Mesothelial cell of epicardium (in vitro differentiated cells): ENCODE data around the gene SLC39A1. TPM values are rescaled to one million over a fixed set of nuclear protein-coding genes. Genes with fewer than 3 reads are reported as not detected.

Experiments used
- DNase-seq, 2 experiments: peaks; one replicate each; pipeline ENCODE4 v3.0.0; 2021; ENCODE audit warnings: low spot score in 2 of 2; ENCODE audit not compliant: unreplicated experiment in 2 of 2
- H3K27ac Mint-ChIP-seq: 2 replicates; pipeline ENCODE4 v1.8.0; 2021; ENCODE audit warnings: mixed read lengths
- H3K27me3 Mint-ChIP-seq: 2 replicates; pipeline ENCODE4 v1.8.0; 2021; ENCODE audit warnings: low read depth, mixed read lengths
- H3K36me3 Mint-ChIP-seq: 2 replicates; pipeline ENCODE4 v1.8.0; 2021; ENCODE audit warnings: mixed read lengths
- H3K4me1 Mint-ChIP-seq: 2 replicates; pipeline ENCODE4 v1.8.0; 2021; ENCODE audit warnings: mixed read lengths
- H3K4me3 Mint-ChIP-seq: 2 replicates; pipeline ENCODE4 v1.8.0; 2021; ENCODE audit warnings: mild to moderate bottlenecking, moderate library complexity, mixed read lengths
- H3K9me3 Mint-ChIP-seq: 2 replicates; pipeline ENCODE4 v1.8.0; 2021; ENCODE audit warnings: mixed read lengths
- total RNA-seq: library from RNA; stranded (reverse); gene quantifications from 3 replicates; pipeline ENCODE4 v1.2.1, GENCODE V29; 2021
- TF ChIP-seq, protein P1 (sequence below): fragments of 200-600 bp; sonication (generic); IDR thresholded peaks from one replicate; pipeline ENCODE4 v1.5.0; 2021; ENCODE audit warnings: antibody characterized with exemption; ENCODE audit not compliant: unreplicated experiment

Gene SLC39A1
- total RNA-seq, 1 donor from 2014 or later: 73.3 TPM

DNA sequence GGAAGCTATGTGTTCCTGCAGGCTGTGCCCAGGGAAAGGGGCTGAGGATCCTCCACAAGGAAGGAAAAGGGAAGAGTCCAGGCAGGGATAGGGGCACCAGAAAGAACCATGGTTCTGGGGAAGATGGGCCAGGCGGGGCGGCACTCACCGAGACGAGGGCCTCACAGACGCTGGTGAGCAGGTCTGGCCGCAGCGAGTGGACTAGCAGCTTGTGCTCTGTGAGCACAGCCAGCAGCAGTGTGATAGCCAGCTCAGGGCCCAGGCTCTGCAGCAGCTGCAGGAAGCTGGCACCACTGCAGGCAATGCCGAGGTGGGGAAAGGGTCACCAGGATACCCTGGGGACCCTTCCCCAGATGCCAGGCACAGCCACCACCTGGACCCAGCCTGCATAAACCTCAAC lies 22.6 kb downstream of the SLC39A1 start:
- peaks cover 16% of the 10 kb centered on the region for H3K36me3 Mint-ChIP-seq

GRCh38 chr1:153939476-153939875 lies 23.9 kb downstream of the SLC39A1 start:
- H3K27me3 Mint-ChIP-seq: no peaks in the 10 kb centered on the region
- no peak for DNase-seq
- no peaks in the 10 kb centered on the region for H3K9me3 Mint-ChIP-seq
- H3K4me3 Mint-ChIP-seq: no peak overlapping the region
- TF ChIP-seq, protein P1, sequence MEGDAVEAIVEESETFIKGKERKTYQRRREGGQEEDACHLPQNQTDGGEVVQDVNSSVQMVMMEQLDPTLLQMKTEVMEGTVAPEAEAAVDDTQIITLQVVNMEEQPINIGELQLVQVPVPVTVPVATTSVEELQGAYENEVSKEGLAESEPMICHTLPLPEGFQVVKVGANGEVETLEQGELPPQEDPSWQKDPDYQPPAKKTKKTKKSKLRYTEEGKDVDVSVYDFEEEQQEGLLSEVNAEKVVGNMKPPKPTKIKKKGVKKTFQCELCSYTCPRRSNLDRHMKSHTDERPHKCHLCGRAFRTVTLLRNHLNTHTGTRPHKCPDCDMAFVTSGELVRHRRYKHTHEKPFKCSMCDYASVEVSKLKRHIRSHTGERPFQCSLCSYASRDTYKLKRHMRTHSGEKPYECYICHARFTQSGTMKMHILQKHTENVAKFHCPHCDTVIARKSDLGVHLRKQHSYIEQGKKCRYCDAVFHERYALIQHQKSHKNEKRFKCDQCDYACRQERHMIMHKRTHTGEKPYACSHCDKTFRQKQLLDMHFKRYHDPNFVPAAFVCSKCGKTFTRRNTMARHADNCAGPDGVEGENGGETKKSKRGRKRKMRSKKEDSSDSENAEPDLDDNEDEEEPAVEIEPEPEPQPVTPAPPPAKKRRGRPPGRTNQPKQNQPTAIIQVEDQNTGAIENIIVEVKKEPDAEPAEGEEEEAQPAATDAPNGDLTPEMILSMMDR: no peak
- peaks cover 2% of the 10 kb centered on the region for H3K4me1 Mint-ChIP-seq
- peaks cover 22% of the 10 kb centered on the region for H3K36me3 Mint-ChIP-seq
- H3K27ac Mint-ChIP-seq: no peak overlapping the region

More for the DNA sequence above, 22.6 kb downstream of the SLC39A1 start:
- Mint-ChIP-seq H3K27me3 (no peaks in the 10 kb centered on the region), H3K27ac (no peak overlapping the region), H3K4me3 (no peak overlapping the region), H3K9me3 (no peaks in the 10 kb centered on the region), H3K4me1 (peaks cover 13% of the 10 kb centered on the region)
- TF ChIP-seq, protein P1: no peak
- no peak for DNase-seq

- Mint-ChIP-seq H3K36me3 (peaks cover 24% of the 10 kb centered on the region), H3K27ac (no peak overlapping the region), H3K4me1 (no peaks in the 10 kb centered on the region), H3K4me3 (no peak overlapping the region), H3K27me3 (no peaks in the 10 kb centered on the region), H3K9me3 (no peaks in the 10 kb centered on the region)
- no peak for DNase-seq
- TF ChIP-seq, protein P1: no peak
These were observed 24.3 kb downstream of the SLC39A1 start for GRCh38 chr1:153938996-153939395.

DNA sequence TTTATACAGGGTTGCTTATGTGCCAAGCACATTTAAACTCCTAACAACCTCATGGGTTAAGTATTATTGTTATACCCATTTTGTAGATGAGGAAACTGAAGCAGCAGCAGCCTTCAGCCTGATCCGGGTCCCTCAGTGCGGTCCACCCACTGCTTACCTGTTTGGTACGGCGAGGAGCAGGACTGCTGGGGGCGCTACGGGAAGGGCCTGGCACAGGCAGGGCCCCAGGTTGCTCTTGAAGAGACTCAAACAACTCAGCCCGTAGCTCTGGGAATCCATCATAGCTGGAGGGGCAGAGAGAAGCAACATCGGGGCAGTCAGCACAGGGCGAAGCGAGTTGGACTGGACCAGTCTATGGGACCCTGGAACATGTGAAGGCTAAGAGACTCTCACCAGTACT lies 26.0 kb downstream of the SLC39A1 start:
- TF ChIP-seq, protein P1: no peak
- DNase-seq: no peak
- H3K27me3 Mint-ChIP-seq: no peaks in the 10 kb centered on the region
- no peaks in the 10 kb centered on the region for H3K4me1 Mint-ChIP-seq
- H3K9me3 Mint-ChIP-seq: no peaks in the 10 kb centered on the region
- H3K27ac Mint-ChIP-seq: no peak overlapping the region
- peaks cover 29% of the 10 kb centered on the region for H3K36me3 Mint-ChIP-seq
- H3K4me3 Mint-ChIP-seq: no peak overlapping the region

GRCh38 chr1:153936011-153936802 lies 27.1 kb downstream of the SLC39A1 start:
- Mint-ChIP-seq H3K4me1 (no peaks in the 10 kb centered on the region), H3K36me3 (peaks cover 29% of the 10 kb centered on the region), H3K27ac (no peak overlapping the region), H3K27me3 (no peaks in the 10 kb centered on the region), H3K9me3 (no peaks in the 10 kb centered on the region), H3K4me3 (no peak overlapping the region)
- DNase-seq: no peak
- TF ChIP-seq, protein P1: no peak

DNA sequence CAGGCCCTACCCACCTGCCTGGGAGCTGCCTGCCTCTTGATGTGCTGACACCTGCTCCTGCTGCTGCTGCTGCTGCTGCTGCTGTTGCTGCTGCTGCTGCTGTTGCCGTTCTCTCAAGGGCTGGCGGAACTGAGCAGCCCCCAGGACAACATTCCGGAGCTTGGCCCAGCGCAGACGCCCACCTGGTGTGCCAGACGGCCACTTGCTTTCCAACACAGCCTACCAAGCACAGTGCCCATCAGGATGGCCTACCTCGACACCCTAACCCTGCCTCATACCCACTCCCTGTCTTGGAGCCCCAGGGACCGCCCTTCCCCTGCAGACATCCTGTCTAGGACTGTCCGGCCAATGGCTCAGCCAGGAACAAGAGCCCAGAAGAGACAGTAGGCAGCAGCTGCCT lies 28.6 kb downstream of the SLC39A1 start:
- TF ChIP-seq, protein P1: no peak
- Mint-ChIP-seq H3K27ac (no peak overlapping the region), H3K27me3 (no peaks in the 10 kb centered on the region), H3K4me1 (no peaks in the 10 kb centered on the region), H3K36me3 (peaks cover 26% of the 10 kb centered on the region), H3K4me3 (no peak overlapping the region), H3K9me3 (no peaks in the 10 kb centered on the region)
- DNase-seq: no peak
